Stimulated activated CD8-positive, alpha-beta memory T cell treated with anti-CD3 and anti-CD28 coated beads, Interleukin-12 subunit alpha, Interleukin-12 subunit beta, amount 100 ng/mL, for 24 hours (primary cell): Measurements from ENCODE around the gene GRB10.

ENCODE experiments used
- DNase-seq: peaks from one replicate; pipeline ENCODE4 v3.0.0-alpha.2; 2020; ENCODE audit errors: extremely low read depth

GRB10 gene

DNA sequence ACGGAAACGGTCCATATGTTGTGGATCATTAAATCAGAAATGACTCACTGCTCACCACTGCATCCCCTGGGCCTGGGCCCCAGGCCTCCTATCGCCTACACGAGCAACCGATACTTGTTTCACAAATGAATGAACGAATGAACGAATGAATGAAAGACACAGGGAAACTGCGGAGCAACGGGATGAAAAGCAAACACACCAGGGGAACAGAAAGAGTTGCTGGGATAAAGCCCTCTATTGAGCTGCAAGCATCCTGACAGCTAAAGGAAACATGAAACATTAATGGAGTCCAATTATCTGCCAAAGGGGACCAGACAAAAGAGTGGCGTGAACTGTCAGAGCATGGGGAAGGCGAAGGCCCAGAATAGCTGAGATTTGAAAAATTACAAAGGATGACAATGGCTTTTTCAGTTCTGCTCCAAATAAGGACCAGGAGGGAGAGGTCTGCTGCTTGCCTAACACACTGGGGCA lies 92.1 kb downstream of the GRB10 start:
- no peak for DNase-seq

DNA sequence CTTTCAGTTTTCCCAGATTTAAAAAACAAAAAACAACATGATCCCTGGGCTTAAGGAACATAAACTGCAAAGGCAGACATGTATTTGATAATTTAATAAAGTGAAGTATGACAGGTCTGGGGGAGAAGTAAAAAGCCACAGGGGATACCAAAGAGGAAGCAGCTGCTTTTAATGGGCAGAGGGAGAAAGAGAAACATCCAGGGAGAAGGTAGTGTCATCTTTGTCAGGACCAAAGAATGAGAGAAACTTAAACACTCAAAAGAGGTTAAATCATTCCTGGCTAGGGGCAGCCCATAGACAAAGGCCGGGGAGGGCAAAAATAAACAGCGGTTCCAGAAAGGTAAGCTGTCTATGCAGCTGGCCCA lies 94.5 kb downstream of the GRB10 start:
- no peak for DNase-seq

DNA sequence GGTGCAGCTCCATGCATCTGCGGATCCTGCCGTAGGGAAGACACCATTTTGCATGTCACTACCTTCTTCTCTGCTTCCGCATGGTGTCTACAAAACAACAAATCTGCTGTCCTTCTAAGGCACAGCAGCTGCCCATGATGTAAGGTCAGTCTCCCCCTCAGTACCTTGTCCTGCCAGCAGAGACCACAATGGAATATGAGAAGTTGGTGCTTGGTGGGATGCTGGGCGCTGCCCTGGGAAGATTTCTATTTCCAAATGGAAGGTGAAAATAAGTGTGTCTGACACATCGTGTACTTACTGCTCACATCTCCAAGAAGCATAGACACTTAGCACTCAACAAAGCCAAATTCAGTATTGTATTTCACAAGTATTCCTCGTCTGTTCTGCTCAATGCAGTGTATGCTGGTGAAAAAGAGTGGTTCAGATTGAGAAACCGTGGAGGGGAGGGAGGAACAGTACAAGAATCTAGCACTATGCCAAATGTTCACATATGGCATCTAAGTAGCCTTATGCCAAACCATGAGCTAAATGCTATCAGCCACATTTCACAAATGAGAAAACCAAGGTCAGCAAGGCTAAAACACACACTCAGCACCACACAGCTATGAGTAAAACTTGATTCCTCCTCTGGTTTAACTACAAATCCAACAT lies 95.0 kb downstream of the GRB10 start:
- no peak for DNase-seq

DNA sequence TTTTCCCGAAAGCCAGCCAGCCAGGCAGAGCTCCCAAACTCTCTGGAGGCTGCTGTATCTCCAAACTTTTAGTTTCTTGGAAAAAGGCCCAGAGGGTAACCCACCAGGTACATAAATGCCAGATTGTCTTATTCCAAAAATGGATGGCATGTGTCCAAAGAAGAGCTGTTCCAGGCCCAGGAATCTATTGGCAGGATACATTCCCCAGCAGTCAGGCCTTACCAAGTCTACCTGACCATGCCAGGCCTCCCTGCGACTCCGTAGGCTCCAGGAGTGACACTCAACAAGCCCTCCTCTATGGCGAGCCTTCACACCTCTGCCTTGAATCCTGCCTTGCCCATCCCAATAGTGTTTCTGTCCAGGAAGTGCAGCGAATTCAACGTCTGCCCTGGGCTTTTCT lies 95.6 kb downstream of the GRB10 start:
- no peak for DNase-seq

DNA sequence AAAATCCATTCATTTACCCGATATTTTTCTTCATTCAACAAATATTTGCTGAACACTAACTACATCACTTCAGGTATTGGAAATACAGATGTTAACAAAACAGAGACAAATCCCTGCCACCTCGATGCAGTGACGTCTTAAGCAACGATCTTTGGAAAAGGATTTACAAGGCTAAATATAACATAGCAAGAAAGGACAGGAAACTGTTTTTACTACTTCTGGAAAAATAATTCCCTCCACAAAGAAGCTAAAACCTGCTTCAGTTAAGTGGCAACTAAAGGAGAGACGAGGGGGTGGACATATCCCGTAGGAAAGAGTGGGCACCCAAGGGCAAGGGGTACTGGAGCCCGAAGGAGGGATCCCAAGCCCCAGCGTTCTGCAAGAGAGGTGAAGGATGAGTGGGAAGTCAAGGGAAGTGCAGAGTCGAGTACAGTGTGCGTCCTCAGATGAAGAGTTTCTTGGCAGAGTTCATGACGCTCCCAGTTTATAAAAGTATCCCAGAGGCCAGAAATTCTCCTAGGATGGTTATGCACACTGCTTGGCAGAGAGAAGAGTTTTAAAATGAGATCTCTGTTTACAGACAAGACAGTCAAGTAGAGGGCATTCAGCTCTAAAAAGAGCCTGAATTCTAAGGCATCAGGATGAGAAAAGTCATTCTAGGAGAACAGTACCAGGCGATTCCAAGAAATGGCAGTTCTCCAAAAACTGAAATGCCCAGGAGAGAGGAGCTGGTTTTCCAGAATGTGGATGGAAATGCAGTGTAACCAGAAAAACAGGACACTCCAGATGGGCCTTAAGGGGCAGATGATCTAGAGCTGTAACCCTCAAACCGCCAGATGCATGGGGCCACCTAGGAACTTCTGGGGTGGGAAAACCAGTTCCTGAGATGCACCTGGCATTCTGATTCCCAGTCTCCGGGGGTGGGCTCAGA lies 97.3 kb downstream of the GRB10 start:
- DNase-seq = no peak

DNA sequence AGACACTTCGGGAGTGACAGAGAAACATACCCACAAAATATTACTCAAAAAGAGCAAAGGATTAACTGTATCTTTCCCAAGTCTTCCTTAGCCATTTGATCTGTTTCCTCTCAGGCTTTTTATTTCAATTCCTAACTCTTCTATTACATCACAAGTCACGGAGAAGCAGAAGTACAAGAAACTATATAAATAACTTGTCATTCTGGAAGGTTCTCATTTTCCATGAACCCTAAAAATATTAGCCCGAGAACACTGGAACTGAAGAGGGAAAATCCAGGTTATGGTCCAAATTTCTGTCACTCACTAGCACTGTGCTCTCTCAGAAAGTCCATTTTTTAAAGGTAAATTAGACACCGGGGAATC lies 98.0 kb downstream of the GRB10 start:
- no peak for DNase-seq

DNA sequence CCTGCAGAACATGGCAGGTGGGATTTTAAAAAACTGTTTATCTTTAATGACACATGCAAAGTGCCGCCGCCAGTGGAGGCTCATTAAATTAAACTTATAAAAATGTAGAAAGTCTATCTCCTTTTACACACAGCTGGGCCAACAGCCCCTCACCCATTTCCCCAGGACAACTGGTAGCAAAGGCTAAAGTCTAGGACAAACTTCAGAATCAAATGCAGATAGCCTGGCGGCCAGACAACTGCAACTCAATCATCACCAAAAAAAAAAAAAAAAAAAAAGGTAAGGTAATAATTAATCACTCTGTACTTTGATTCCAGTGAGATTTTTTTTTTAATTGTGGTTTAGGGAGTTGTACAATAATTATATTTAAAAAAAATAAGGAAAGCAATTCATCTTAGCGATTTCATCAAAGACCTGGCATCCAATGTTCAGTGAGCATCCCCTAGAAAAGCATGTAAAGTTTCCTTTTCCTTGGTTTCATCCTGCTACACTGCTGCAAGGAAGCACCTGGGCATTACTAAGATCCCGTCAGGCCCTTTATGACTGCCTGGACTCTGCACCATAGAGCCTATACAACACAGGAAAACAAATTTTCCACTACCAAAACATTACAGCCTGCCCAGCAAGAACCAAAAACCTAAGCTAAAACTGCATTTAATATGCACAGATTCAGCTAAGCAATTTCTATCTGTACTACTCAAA lies 98.5 kb downstream of the GRB10 start:
- no peak for DNase-seq

DNA sequence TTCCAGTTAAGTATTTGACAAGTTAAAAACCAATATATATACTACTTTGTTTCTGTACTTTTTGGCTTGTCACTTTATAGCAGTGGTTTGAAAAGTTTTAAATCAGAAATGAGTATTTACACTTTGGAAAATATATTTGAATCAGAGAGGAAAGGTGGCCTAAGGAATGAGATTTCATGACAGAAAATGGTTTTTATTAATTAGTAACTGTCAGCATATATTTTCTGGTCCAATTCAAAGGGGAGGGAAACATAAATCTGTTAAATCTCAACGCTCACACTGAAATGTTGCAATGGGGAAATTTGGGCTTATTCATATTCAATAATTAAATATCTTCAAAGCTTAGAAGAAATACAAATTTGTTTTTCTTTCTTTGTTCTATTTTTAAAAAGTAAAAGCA lies 100.1 kb downstream of the GRB10 start:
- no peak for DNase-seq

DNA sequence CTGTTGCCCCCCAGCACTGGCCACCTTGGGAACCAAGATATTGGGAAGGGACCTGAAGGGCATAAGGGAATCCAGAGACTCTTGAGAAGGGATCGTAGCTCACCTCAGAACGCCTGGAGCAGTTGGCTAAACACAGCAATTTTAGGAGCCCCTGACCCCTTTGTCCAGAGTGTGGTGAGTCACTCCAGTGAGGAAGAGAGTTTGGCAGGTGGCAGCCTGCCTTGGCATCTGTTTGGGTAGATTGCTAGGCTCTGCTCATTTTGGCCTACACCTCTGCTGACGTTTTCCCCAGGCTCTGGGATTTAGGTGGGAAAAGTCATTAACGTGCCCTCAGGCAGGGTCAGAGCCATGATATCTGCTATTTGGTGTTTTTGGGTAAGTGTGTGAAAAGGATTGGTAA lies 100.6 kb downstream of the GRB10 start:
- no peak for DNase-seq

DNA sequence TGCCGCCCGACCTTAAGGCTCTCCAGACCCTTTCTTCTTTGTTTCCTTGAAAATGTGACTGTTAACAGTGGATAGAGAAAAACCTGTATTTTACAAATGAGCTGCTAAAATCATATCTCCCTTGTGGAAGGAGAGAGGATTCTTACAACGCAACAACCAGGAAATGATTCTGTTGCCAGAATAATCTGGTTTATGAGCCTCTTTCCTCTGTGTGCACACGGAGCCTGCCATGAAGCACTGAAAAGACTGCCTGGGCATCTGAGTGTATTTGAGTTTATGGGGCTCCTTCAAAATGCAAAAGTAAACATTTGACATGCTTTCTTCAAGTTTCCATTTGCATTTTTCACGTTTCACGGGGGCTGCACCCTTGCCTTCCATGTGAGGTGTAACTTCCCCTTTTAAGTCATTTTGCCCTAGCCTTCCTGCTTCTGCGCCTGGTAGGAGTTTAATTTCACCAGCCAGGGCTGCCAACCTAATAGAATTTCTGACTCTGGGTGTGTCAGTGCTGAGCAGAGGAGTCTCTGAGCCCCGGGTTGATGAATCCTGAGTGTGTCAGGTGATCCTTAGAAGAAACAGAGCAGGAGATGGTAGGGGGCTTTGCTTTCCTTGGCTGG lies 101.2 kb downstream of the GRB10 start:
- no peak for DNase-seq

DNA sequence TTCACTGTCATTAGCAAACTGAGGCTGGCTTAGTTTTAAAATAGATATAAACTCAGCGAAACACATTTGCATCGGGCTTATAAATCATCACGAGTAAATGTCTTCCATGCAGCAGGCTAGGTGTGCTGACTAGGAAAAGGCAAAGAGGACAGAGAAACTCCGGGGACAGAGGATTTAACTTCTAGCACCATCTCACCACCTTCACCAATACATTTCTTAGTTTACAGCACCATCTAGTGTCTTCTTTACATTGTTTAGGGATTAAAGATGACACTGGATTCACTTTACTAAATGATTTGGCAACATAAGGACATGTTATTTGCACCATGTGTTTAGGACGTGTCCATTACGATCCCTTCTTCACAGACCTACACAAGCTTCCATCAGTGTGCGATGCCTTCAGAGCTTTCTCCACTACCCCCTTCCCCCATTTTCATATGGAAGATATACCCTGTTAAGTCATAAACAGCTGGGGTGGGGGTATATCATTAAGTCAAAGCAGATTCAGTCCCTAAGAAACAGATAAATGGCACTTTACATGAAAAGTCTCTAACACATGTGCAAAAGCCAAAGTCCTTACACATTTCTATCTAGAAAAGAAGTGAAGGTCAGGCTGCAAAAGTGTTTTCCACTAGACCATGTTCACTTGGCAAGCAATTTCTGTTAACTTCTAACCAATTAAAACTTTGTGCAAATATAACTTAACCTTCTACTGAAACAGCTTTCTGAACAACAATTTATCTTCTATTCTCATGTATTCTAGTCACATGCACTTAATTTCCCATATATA lies 103.3 kb downstream of the GRB10 start:
- DNase-seq = no peak

DNA sequence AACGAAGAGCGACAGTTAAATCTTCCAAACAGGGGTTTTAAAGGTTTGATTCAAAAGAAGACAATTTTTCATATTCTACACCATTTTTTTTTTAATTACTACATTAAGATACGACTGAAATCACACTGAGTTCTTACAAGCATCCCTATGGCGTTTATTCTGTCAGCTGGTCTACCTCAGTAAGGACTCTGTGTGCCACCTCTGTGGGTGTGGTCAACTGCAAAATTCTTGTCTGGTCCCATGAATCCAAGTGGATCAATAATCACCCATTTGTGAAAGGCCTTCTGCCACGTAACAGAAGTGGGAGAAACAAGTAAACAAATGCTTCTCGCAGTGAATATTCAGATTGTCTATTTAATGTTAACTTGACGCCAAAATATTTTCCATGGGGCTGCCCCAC lies 104.1 kb downstream of the GRB10 start:
- DNase-seq = no peak

DNA sequence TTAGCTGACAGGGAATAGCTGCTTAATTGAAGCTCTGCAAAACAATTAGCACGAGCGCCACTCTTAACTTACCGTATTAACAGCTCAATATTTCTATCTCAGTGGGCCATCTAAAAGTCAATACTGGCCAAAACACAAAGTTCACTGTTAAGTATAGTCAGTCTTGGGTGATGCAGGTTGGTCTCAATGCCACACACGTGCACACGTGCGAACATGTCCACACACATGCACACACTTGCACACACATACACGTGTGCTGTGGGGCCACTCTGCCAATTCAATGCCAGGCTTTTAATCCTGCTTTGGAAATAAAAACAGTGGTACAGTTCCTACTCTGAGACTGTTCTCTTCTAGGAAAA lies 105.1 kb downstream of the GRB10 start:
- no peak for DNase-seq

DNA sequence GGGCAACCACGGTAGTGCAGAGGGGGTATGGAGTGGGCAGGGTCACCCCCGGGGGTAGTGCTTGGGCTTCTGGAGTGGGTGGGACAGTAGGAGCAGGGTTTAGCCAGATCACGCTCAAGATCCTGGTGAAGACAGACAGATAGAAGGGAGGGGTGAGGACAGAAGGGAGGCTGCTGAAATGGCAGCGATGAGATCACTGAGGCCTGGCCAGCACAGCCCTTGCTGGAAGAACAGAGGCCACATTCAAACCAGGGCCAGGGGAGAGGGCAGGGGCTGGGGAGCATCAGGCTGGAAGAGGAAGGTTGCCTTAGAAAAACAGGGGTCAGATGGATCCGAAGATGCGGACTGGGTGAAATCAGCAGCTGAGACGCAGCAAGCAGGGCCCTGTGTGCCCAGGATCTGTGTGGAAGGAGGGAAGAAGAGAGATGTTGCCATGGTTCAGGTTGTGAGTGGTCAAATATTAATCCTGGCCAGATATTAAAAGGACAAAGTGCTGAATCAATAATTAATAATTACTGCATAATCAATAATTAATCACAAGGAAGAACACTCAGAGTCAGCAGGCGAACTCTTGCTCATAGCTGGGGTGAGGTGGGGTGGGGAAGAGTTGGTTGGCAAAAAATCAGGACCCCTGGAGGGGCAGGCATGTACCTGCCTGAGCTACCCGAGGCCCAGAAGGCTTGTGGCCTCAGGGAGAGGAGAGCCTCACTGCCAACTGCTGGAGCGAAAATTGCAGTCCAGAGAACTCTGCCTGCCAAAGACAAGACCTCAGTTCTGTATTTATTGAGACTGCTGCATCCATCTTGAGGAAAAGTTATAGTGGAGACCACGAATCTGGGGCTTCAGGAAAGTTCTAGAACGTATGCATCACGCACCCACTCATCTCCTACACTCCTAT lies 105.7 kb downstream of the GRB10 start:
- no peak for DNase-seq

DNA sequence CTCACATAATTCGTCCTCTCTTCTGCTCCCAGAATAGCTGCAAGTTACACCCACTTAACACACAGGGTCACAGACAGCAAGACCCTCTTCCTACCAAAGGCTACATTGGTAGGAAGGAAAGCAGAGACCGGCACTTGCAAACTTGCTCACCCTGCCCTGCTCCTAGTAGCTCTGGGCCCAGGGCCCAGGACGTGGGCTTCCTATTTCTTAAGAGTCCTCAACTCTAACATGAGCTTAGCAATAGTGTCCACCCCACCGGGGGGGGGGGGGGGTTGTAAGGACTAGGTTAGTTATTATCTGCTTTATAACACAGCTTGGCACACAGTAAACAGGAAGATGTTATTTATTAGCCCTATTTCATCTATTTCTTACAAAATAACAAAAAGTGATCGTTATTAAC lies 106.6 kb downstream of the GRB10 start:
- DNase-seq = no peak

DNA sequence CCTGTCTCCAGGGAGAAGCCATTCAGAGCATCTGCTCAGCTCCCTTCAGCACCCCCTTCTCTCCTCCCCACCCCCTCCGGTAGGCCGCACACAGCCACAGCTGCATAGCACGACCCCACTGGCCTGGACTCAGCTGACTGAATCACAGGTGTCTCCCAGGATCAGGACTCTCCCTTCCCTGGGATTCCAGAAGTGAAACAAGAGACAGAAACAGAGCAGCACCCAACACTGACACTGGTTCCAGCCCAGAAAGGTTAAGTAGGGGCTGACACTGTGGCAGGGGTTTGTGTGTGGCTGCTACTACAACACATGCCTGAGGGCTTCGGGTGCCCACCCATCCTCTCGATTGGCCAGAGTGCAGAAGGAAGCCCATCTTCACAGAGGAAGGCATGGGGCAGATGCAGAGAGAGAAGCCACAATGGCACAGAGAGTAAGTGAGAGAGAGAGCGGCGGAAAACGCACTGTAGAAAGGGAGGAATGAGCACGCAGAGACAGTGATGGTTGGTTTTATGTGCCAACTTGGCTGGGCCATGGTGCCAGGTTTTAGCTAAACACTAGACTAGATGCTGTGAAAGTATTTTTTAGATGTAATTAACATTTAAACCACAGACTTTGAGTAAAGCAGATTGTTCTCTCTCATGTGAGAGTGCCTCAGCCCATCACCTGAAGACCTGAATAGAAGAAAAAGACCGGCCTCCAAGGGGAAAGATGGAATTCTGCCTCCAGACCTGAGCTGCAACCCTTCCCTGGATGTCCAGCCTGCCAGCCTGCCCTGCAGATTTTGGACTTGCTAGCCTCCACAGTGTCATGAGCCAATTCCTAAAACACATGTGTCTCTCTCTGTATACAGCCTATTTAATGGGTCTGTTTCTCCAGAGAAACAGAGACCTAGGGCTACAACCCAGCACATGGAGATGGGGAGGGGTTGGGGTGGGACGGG lies 107.5 kb downstream of the GRB10 start:
- DNase-seq = no peak

DNA sequence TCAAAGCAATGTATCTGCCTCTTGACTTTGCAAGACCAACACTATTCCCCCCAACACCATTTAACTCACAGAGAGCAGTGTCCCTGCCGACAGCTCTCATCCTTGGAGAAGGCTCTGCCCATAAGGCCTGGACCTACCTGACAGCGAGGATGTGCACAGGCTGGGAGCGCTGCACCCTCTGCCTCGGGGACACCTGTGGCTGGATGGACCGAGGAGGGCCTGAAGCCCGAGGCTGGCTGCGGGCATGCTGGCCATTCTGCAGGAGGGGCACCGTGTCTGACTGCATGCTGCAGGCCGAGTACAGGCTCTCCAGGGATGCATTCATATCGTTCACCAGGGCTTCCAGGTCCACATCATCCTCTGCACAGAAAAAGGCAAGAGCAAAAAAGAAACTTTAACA lies 108.4 kb downstream of the GRB10 start:
- DNase-seq = no peak

DNA sequence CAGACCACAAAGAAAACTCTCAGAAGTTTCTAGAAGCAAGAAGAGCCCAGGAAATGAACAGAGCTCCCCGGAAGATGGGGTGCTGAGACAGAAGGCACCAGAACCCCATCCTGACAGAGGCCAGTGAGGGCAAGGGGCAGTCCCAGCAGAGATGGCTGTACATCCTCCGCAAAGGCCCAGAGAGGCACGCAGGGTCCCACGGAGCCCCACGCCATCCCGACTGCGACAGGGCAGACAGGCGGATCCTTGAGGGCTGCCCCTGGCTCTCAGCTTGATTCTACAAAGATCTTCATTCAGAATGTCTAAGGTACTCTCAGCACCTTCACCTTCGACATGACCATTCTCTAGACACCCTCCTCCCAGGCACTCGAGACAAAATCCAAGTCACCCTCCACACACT lies 109.6 kb downstream of the GRB10 start:
- DNase-seq = no peak

DNA sequence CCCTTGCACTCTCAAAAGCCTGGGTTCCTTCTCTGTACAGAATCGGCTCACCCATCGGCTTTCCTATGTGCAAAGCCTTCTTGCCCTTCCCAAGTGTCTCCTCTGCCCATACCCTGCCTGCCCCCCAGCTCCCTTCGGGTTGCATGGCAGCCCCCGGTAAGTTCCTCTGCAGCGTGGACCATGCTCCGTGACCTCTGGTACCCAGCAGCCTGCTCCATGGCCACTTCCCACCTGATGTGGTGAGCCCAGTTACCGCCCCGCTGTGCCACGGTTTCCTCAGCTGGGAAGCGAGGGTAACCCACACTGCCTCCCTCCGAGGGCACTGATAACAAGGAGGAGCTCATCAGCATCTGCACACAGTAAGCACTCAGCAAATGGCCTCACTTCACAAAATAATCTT lies 110.7 kb downstream of the GRB10 start:
- DNase-seq = no peak
